Ramos (cell line): ENCODE measurements around the gene TMEM116.
"Not testable (repeated sequence)": the region's sequence is repeated elsewhere in the genome, so short reads cannot be mapped to it uniquely, and the experiment has no call there.

Experiments
- in situ Hi-C: fragments of 300-500 bp; cut with MboI; formaldehyde crosslinking; loops from one replicate; pipeline ENCODE4 v1.14.3; 2022; ENCODE audit warnings: low sequenced_read_pairs; ENCODE audit not compliant: unreplicated experiment

TMEM116 gene

DNA sequence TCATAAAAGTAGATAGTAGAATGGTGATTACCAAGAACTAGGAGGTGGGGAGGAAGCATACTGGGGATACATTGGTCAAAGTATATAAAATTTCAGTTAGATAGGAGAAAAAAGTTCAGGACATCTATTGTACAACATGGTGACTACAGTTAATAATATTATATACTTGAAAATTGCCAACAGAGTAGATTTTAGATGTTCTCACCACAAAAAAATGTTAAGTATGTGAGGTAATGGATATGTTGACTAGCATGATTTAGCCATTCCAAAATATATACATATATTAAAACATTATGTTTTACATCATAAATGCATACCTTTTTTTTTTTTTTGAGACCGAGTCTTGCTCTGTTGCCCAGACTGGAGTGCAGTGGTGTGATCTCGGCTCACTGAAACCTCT, 31.0 kb downstream of the TMEM116 start:
- in situ Hi-C loops: no loop called here

DNA sequence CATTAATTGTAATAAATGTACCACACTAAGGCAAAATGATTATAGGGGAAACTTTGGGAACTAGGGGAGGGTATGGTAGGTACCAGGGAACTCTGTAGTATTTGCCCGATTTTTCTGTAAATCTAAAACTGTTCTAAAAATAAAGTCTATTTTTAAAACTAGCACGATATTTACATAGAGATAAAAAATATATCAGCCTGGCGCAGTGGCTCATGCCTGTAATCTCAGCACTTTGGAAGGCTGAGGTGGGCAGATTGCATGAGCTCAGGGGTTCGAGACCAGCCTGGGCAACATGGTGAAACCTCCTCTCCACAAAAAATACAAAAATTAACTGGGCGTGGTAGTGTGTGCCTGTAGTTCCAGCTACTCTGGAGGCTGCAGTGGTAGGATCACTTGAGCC, 32.4 kb downstream of the TMEM116 start:
- in situ Hi-C loops: no loop called here

DNA sequence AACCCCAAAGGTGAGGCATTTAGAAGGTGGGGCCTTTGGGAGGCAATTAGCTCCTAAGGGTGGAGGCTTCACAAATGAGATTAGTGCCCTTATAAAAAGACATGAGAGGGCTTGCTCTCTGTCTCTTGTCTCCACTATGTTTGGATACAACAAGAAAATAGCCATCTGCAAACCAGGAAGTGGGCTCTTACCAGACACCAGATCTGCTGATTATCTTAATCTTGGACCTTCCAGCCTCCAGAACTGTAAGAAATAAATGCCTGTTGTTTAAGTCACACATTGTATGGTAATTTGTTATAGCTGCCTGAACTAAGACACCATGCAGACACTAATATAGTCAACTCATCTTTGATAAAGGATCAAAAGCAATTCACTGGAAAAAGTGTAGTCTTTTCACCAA, 34.4 kb downstream of the TMEM116 start:
- in situ Hi-C loops: no loop called here

- in situ Hi-C loops: no loop called here
Observed at GRCh38 chr12:111976860-111977259, 36.1 kb downstream of the TMEM116 start.

DNA sequence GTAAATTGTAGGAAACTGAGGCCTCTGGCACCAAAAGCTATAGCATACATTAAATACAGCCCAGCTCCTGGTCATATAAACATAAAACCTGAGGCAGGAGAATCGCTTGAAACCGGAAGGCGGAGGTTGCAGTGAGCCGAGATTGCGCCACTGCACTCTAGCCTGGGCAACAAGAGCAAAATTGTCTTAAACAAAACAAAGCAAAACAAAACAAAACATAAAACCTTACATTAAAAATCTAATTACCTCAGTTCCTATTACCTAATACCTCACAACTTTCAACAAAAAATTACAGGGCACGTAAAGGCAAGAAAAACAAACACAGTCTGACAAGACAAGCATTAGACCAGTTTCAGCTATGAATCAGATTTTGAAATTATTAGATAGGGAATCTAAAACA, 36.7 kb downstream of the TMEM116 start:
- in situ Hi-C loops: no loop called here

DNA sequence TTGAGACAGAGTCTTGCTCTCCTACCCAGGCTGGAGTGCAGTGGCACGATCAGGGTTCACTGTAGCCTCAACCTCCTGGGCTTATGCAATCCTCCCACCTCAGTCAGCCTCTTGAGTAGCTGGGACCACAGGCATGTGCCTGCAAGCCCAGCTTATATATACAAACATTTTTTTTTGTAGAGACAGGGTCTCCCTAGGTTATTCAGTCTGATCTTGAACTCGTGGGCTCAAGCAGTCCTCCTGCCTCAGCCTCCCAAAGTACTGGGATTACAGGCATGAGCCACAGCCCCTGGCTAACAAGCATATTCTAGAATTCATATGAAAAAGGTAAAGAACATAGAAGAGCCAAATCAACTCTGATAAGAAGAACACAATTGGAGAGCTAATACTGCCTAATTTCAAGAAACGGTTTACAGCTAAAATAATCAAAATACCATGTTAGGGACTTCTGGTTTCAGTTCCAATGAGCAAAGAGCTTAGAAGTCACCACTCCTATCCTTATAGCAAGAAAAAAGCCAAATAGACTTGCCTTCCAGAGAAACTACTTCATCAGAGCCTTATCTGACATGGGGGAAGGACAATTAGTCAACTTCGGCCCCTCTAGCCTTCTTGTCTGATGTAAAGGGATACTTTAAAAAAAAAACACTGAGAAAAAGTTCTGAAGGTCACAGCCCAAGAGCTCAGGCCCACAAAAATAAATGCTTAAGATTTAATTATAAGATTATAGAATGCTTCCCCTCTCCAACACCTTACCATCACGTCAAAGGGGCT, 37.6 kb downstream of the TMEM116 start:
- in situ Hi-C loops: no loop called here

DNA sequence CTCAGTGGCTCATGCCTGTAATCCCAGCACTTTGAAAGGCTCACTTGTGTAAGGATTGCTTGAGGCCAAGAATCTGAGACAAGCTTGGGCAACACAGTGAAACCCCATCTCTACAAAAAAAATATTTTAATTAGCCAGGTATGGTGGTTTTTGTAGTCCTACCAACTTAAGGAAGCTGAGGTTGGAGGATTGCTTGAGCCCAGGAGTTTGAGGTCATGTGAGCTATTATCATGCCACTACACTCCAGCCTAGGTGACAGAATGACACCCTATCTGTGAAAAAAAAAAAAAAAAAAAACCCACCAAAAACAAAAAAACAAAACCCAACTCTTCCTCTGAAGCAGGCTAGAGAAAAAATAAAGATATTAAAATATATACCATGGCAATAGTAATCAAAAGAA, 41.2 kb downstream of the TMEM116 start:
- in situ Hi-C loops: no loop called here

- in situ Hi-C loops: no loop called here
Observed at GRCh38 chr12:111964935-111965334, 48.0 kb downstream of the TMEM116 start.

DNA sequence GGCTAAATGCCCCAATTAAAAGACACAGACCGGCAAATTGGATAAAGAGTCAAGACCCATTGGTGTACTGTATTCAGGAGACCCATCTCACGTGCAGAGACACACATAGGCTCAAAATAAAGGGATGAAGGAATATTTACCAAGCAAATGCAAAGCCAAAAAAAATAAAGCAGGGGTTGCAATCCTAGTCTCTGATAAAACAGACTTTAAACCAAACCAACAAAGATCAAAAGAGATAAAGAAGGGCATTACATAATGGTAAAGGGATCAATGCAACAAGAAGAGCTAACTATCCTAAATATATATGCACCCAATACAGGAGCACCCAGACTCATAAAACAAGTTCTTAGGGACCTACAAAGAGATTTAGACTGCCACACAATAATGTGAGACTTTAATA, 53.4 kb downstream of the TMEM116 start:
- in situ Hi-C loops: not testable (repeated sequence)

DNA sequence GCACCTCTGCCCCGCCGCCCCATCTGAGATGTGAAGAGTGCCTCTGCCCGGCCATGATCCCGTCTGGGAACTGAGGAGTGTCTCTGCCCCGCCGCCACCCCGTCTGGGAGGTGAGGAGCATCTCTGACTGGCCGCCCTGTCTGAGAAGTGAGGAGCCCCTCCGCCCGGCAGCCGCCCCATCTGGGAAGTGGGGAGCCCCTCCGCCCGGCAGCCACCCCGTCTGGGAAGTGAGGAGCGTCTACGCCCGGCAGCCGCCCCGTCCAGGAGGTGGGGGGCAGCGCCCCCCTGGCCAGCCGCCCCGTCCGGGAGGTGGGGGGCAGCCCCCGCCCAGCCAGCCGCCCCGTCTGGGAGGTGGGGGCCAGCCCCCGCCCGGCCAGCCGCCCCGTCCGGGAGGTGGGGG, 55.7 kb downstream of the TMEM116 start:
- in situ Hi-C loops: not testable (repeated sequence)

DNA sequence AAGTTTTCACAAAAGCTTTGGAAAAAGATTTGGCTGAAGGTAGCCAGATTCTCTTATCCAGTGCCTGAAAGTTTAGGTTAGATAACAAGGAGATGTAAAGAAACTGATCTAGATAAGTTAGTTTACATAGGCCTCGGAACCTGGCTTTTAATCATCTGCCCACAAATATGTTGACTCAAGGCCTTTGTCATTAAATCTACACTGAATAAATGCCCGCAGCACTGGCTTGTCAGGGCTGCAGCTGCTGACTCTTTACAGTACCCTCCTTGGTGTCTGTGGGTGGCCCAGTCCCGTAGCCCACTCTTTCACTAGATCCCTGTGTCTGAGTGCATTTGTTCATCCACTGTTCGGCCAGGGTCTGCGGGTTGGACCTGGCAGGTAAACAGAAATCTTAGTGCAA, 58.0 kb downstream of the TMEM116 start:
- in situ Hi-C loops: no loop called here

DNA sequence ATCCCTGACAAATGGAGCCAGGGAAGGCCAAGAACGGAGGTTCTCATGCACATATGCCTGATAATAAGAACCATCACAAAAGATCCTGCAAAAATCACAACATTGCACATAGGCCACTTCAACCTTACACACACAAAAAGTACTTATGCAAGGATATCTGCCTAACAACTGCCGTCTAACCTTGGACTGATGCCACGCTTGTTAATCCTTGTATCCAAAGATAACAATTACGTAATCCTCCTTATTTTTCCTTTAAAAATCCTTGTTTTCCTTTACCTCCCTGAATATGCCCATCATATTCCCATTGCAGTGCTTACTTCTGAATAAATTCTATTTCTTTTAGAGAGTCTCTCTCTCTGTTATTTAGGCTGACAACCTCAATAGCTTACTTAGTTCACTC, 59.5 kb downstream of the TMEM116 start:
- in situ Hi-C loops: no loop called here

GRCh38 chr12:111952084-111952787, 60.7 kb downstream of the TMEM116 start:
- in situ Hi-C loops: not testable (repeated sequence)

- in situ Hi-C loops: not testable (repeated sequence)
Observed at GRCh38 chr12:111950961-111951676, 61.8 kb downstream of the TMEM116 start.

GRCh38 chr12:111943929-111944328, 69.0 kb downstream of the TMEM116 start:
- in situ Hi-C loops: loop anchor here (10.0 kb wide), 1 partner anchor 441 kb away; the partner anchor contains the start of gene HECTD4

GRCh38 chr12:111942557-111942956, 70.4 kb downstream of the TMEM116 start:
- in situ Hi-C loops: loop anchor here (10.0 kb wide), 1 partner anchor 442 kb away; the partner anchor contains the start of gene HECTD4

DNA sequence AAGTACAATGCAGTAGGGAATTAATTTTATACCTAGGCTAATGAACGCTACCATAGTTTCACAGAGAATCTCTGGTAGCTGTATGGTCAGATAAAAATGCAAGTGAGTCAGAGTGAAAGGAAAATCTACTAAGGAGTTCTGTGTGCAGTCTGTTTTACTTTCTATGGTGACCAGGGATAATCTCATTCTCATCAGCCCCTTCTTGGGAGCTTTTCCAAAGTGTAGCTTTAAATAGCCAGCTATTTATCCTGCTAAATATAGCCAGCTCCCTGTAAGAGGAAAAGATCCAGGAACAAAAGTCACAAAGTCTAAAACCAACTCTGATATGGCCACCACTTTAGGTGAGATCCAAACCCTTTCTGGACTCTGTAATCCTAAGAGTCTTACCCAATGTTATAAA, 75.5 kb downstream of the TMEM116 start:
- in situ Hi-C loops: no loop called here

GRCh38 chr12:111936869-111937268, 76.1 kb downstream of the TMEM116 start:
- in situ Hi-C loops: no loop called here

DNA sequence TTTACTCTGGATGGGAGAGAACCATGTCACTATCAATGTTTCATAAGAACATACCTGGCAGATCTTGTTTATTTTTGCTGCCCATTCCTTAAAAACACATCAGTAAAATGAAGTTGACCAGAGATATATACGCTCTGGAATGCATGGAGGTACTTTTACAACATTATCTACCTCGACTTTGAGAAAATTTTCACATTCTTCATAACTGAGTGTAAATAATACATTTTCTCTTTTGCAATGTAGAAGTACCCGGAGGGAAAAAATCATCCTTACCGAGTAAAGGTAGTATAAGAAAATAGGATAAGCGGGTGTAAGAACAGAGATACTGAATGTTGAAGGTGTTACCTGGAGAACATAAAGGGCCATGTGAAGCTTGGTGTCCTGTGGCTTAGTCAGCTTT, 80.7 kb downstream of the TMEM116 start:
- in situ Hi-C loops: no loop called here

DNA sequence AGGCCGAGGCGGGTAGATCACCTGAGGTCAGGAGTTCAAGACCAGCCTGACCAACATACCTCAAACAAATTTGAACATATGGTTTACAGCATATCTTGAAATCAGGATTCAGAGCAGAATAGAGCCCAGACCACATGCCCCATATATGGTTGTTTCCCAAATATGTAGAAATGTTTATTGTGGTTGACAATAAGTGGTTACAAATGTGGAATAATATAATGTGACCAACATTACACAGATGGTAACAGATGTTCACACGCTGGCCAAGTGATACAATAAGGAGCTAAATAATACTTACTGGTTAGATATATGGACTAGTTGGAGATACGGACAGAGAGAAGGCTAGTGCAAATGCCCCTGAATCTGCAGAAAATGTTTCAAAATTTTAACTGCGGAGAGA, 85.6 kb downstream of the TMEM116 start:
- in situ Hi-C loops: no loop called here

DNA sequence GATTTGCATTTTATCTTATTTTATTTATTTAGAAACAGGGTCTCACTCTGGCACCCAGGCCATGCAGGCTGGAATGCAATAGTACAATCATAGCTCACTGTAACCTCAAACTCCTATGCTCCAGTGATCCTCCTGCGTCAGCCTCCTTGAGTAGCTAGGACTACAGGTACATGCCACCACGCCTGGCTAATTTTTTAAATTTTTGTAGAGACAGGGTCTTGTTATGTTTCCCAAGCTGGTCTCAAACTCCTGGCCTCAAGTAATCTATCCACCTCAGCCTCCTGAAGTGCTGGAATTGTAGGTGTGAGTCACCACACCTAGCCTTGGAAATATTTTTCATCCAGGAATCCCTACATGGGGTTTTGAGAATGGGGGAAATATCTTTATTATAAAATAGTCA, 86.3 kb downstream of the TMEM116 start:
- in situ Hi-C loops: no loop called here
